Activated effector memory CD4-positive, alpha-beta T cell treated with Interleukin-2 at 50 U/mL for 16 hours (primary cell): ENCODE measurements around the gene OR3A1.
"Not testable (repeated sequence)": the region's sequence is repeated elsewhere in the genome, so short reads cannot be mapped to it uniquely, and the experiment has no call there.

ENCODE experiments used
- DNase-seq: peaks from one replicate; pipeline ENCODE4 v3.0.0-alpha.2; 2020

OR3A1 gene, protein sequence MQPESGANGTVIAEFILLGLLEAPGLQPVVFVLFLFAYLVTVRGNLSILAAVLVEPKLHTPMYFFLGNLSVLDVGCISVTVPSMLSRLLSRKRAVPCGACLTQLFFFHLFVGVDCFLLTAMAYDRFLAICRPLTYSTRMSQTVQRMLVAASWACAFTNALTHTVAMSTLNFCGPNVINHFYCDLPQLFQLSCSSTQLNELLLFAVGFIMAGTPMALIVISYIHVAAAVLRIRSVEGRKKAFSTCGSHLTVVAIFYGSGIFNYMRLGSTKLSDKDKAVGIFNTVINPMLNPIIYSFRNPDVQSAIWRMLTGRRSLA

DNA sequence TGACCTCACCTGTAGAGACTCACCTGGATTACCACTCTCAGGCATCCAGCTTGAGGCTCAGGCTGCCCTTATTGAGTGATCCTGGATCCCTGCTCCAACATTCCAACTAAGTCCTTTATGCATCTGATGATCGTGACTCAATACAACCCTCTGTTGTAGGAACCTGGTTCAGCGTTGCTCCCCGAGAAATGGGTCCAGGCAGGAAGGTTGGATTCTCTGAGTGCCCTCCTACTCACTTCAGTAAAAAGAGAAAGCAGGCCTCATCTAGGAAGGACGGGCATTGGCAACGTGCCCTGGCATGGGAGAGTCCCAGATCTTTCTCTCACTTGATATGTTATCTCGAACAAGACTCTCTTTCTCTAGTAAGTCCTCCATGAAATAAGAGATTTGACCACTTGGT is at the start of gene OR3A1:
OR3A1 (minus strand) TSS at position 101 of the 400 bp plus-strand sequence. CDS start 5,778 bp downstream, outside the sequence.
- no peak for DNase-seq

- not testable (repeated sequence) for DNase-seq
Measured at GRCh38 chr17:3342782-3343181, 44.6 kb upstream of the OR3A1 start.

GRCh38 chr17:3335876-3336275 is 37.7 kb upstream of the OR3A1 start:
- no peak for DNase-seq

DNA sequence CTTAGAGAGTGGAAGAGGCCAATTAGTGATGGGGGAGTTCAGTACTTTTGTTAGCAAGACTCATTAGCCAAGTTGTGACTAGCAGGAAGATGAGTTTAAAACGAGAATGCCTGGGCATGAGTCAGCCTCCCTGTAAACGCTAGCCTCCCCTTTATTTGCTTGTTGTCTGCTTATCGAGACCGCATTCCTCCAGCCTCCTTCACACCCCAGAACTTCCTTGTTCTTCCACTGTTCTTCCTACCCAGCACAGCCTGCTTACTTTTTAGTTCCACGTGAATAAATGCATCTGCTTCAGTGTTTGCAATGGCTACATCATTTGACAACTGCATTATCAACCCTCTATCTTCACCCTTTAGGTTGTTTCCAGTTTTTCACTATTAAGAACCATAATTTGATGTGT is 20.2 kb upstream of the OR3A1 start:
- DNase-seq = no peak

DNA sequence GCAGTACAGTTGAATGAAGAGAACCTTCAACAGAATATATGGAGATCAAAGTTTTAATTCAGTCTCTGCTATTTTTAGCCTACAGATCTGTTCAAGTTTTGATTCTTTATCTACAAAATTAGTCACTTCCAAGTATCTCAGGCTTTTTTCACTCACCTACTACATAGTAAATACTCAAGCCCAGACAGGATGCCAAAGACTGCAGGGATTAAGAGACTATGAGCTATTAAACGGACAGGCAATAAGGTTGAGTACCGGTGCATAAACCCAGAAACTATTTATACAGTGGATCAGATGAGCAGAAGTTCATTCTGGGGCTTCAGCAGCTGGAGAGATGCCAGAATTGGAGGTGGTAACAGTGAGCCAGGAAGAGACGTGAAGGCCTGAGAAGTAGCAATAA is 18.7 kb upstream of the OR3A1 start:
- no peak for DNase-seq

- DNase-seq = no peak
Measured at GRCh38 chr17:3308603-3309002, 10.4 kb upstream of the OR3A1 start.

- DNase-seq = no peak
Measured at GRCh38 chr17:3295632-3296031, 2.5 kb downstream of the OR3A1 start.

DNA sequence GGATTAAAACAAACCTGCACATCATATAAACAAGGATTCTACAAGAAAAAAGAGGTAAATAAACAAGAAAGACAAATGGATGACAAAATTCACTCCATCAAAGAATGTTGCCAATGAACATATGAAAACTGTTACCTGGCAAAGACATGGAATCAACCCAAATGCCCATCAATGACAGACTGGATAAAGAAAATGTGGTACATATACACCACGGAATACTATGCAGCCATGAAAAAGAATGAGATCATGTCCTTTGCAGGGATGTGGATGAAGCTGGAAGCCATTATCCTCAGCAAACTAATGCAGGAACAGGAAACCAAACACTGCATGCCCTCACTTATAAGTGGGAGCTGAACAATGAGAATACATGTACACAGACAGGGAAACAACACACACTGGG is 4.6 kb downstream of the OR3A1 start:
- DNase-seq = not testable (repeated sequence)

GRCh38 chr17:3282901-3283300 is 15.3 kb downstream of the OR3A1 start:
- DNase-seq = no peak

- no peak for DNase-seq
Measured at GRCh38 chr17:3276126-3276525, 22.0 kb downstream of the OR3A1 start.

DNA sequence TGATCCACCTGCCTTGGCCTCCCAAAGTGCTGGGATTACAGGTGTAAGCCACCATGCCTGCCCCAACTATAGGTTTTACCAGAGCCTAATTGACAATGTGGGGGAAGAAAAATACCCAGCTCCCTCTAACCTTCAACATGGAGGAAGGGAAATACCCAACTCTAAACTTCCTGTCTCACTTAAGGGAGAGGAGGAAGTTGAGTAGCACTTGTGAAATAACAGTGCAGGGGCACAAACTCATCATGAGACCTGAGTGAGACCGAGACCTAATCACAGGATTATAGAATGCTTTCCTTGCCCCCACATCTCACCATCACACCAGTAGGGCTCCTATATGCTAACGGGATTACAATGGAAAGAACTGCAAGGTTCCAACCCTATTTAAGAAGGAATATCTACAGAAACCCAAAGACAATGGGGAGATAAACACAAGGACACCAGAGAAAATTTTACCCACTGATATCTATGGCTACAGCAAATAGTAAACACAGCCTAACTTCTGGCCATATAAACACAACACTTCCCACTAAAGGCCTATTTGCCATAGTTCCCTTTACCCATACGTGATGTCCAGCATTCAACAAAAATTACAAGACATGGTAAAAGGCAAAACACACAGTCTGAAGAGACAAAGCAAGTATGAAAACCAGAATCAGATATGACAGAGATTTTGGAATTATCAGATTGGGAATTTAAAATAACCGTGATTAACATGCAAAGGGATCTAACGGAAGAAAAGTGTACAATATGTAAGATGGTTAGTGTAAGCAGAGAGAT is 26.9 kb downstream of the OR3A1 start:
- DNase-seq = no peak

DNA sequence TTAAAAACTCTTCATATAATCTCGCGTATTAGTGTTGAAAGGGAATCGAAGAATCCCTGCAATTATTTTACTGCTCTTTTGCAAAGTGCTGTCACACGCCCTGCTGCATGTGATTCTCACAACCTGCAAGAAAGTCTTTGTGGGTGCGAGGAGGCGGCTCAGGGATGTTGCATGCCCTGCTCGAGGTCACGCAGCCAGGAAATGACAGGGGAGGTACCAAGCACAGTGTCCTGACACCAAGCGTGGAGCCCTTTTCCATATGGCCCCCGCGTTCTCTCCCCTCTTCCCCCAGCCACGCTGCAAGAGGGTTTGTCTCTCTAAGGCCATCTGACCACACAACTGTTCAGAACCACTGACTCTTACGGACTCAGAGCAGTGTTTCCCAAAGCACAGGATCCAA is 37.6 kb downstream of the OR3A1 start:
- DNase-seq = no peak

- no peak for DNase-seq
Measured at GRCh38 chr17:3260163-3260562, 38.0 kb downstream of the OR3A1 start.

DNA sequence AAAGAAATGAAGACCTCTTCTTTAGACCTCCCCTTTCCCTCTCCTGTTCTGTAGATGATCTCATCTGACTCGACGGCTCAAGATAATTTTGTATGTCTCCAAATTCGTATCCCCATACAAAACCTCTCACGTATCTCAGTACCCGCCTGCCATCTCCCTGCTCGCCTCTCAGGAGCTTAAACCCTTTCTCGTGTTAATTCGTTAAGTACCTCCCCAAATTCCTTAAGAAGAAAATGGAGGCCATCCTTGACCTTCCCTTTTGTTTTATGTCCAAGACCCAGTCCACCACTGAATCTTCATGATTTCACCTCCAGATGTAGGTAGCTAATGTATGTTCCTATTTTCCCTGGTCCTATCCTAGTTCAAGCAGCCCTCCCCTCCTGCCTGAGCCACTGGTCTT is 41.6 kb downstream of the OR3A1 start:
- DNase-seq = no peak

DNA sequence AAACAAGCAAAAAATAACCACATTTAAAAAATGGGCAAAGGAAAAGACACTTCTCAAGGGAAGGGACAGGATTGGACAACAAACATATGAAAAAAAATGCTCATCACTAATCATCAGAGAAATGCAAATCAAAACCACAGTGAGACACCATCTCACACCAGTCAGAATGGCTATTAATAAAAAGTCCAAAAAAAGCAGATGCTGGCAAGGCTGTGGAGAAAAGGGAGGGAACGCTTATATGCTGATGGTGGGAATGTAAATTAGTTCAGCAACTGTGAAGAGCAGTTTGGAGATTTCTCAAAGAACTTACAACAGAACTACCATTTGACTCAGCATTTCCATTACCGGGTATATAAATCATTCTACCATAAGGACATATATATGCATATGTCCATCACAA is 49.1 kb downstream of the OR3A1 start:
- DNase-seq = not testable (repeated sequence)

DNA sequence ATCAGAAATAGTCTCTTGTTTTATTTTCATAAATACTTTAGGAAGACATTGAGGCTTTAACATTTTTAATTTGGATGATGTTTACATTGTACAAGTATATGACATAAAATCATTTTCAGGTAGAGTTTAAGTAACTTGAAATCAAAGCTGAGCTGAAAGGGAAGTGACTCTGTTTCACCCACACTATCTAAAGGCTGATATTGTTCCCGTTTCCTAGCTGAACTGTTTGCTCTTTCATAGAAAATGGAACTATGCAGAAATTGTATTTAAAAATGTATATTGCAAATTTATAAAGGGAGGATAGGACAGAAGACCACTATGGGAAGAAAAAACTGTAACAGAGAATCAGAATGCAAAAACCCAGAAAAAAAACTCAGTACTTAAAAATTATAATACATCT is 53.3 kb downstream of the OR3A1 start:
- DNase-seq = not testable (repeated sequence)

GRCh38 chr17:3241044-3241443 is 57.1 kb downstream of the OR3A1 start:
- not testable (repeated sequence) for DNase-seq
